GM23338 (cell line): Measurements from ENCODE around the gene TYW1. TPM values are rescaled to one million over a fixed set of nuclear protein-coding genes. Genes with fewer than 3 reads are reported as not detected.
"Not testable (repeated sequence)": the region's sequence is repeated elsewhere in the genome, so short reads cannot be mapped to it uniquely, and the experiment has no call there.

Experiments
- ATAC-seq: fragments of 200-7000 bp; cut with Tn5 transposase; 3 replicates; pipeline ENCODE4 v1.9.1; 2020
- DNase-seq: peaks from one replicate; pipeline ENCODE4 v3.0.0-alpha.2; 2015; ENCODE audit warnings: low spot score
- H2AFZ ChIP-seq: fragments of 200-600 bp; sonication (generic); 2 replicates; pipeline ENCODE4 v1.8.0; 2016; ENCODE audit warnings: antibody characterized with exemption, mild to moderate bottlenecking, moderate library complexity
- H3F3A ChIP-seq: fragments of 200-600 bp; sonication (generic); replicated peaks from 2 replicates; pipeline ENCODE4 v1.8.0; 2017; ENCODE audit warnings: antibody characterized with exemption, mixed run types, low read depth
- H3K27ac ChIP-seq: fragments of 200-600 bp; sonication (generic); 2 replicates; pipeline ENCODE4 v1.6.1; 2016; ENCODE audit warnings: low read depth
- H3K27me3 ChIP-seq: fragments of 200-600 bp; sonication (generic); 2 replicates; pipeline ENCODE4 v1.8.0; 2016; ENCODE audit warnings: mild to moderate bottlenecking, mixed run types, moderate library complexity; ENCODE audit not compliant: insufficient read depth
- H3K36me3 ChIP-seq: fragments of 200-600 bp; sonication (generic); 2 replicates; pipeline ENCODE4 v1.8.0; 2016; ENCODE audit warnings: mild to moderate bottlenecking; ENCODE audit not compliant: insufficient read depth
- H3K4me1 ChIP-seq: fragments of 200-600 bp; sonication (generic); 2 replicates; pipeline ENCODE4 v1.8.0; 2016; ENCODE audit warnings: mild to moderate bottlenecking, moderate library complexity; ENCODE audit not compliant: insufficient read depth
- H3K4me2 ChIP-seq: fragments of 200-600 bp; sonication (generic); 2 replicates; pipeline ENCODE4 v1.7.1; 2017; ENCODE audit warnings: mixed run types
- H3K4me3 ChIP-seq: fragments of 200-600 bp; sonication (generic); 2 replicates; pipeline ENCODE4 v1.6.1; 2016; ENCODE audit warnings: mixed run types
- H3K79me2 ChIP-seq: fragments of 200-600 bp; sonication (generic); replicated peaks from 2 replicates; pipeline ENCODE4 v1.8.0; 2017; ENCODE audit warnings: mild to moderate bottlenecking; ENCODE audit not compliant: insufficient read depth
- H3K9me2 ChIP-seq: fragments of 200-600 bp; sonication (generic); 2 replicates; pipeline ENCODE4 v1.8.0; 2017; ENCODE audit not compliant: insufficient read depth
- H4K20me1 ChIP-seq: fragments of 200-600 bp; sonication (generic); replicated peaks from 2 replicates; pipeline ENCODE4 v1.8.0; 2017; ENCODE audit warnings: mild to moderate bottlenecking; ENCODE audit not compliant: insufficient read depth
- H3K27ac Mint-ChIP-seq: 2 replicates; pipeline ENCODE4 v1.8.0; 2020; ENCODE audit warnings: inconsistent platforms, mild to moderate bottlenecking, moderate library complexity, mixed read lengths
- H3K27me3 Mint-ChIP-seq: 3 replicates; pipeline ENCODE4 v1.8.0; 2022; ENCODE audit warnings: low read depth, mild to moderate bottlenecking, moderate library complexity, mixed read lengths, inconsistent platforms; ENCODE audit not compliant: insufficient read depth, poor library complexity
- H3K36me3 Mint-ChIP-seq: 3 replicates; pipeline ENCODE4 v1.8.0; 2021; ENCODE audit warnings: low read depth, mild to moderate bottlenecking, inconsistent platforms, moderate library complexity, mixed read lengths
- H3K4me1 Mint-ChIP-seq: 3 replicates; pipeline ENCODE4 v1.8.0; 2020; ENCODE audit warnings: mild to moderate bottlenecking, inconsistent platforms, mixed read lengths
- H3K4me3 Mint-ChIP-seq: 3 replicates; pipeline ENCODE4 v1.8.0; 2021; ENCODE audit warnings: moderate library complexity, mild to moderate bottlenecking, inconsistent platforms, mixed read lengths
- H3K9me3 Mint-ChIP-seq: 3 replicates; pipeline ENCODE4 v1.8.0; 2020; ENCODE audit warnings: moderate library complexity, mild to moderate bottlenecking, inconsistent platforms, mixed read lengths
- CREB1 ChIP-seq: fragments of 250-450 bp; sonication (Bioruptor Pico); IDR thresholded peaks from 2 replicates; pipeline ENCODE4 v1.5.0; 2020; ENCODE audit warnings: low read depth, mild to moderate bottlenecking, moderate library complexity
- EZH2 ChIP-seq: fragments of 200-600 bp; sonication (generic); IDR thresholded peaks from one replicate; pipeline ENCODE4 v1.8.0; 2017; ENCODE audit warnings: antibody characterized with exemption, mild to moderate bottlenecking, low read depth; ENCODE audit not compliant: unreplicated experiment
- JUNB ChIP-seq: IDR thresholded peaks from one replicate; pipeline ENCODE4 v1.6.1; 2016; ENCODE audit warnings: antibody characterized with exemption; ENCODE audit not compliant: unreplicated experiment
- NANOG ChIP-seq: IDR thresholded peaks from 2 replicates; pipeline ENCODE4 v1.6.1; 2016; ENCODE audit warnings: antibody characterized with exemption, borderline replicate concordance
- STAT1 ChIP-seq: IDR thresholded peaks from one replicate; pipeline ENCODE4 v1.6.1; 2016; ENCODE audit warnings: antibody characterized with exemption; ENCODE audit not compliant: unreplicated experiment
- ZNF114 ChIP-seq: fragments of 250-450 bp; sonication (Bioruptor Pico); IDR thresholded peaks from 2 replicates; pipeline ENCODE4 v1.5.0; 2020; ENCODE audit warnings: mild to moderate bottlenecking, moderate library complexity
- ZNF331 ChIP-seq: fragments of 250-450 bp; sonication (Bioruptor Pico); IDR thresholded peaks from 2 replicates; pipeline ENCODE4 v1.5.0; 2020; ENCODE audit warnings: low read depth, mild to moderate bottlenecking, moderate library complexity
- polyA plus RNA-seq: library from polyadenylated mRNA; unstranded; fragments of >200 nt; fragmentation: Nextera tagmentation; extraction: Ambion mirVana; gene quantifications from 2 replicates; pipeline ENCODE4 v1.2.1, GENCODE V29; 2016
- total RNA-seq: library from RNA; depleted of rRNA; stranded (reverse); fragments of >200 nt; shearing (Covaris generic); gene quantifications from 2 replicates; pipeline ENCODE4 v1.2.3, GENCODE V29; 2014
- TF ChIP-seq, protein P1 (sequence below): IDR thresholded peaks from one replicate; pipeline ENCODE4 v1.6.1; 2018; ENCODE audit warnings: antibody characterized with exemption; ENCODE audit not compliant: unreplicated experiment
- TF ChIP-seq, protein P2 (sequence below): IDR thresholded peaks from 2 replicates; pipeline ENCODE4 v1.6.1; 2016; ENCODE audit warnings: antibody characterized with exemption
- TF ChIP-seq, protein P3 (sequence below), 2 experiments: fragments of 200-600 bp in 1 of 2; sonication (generic) in 1 of 2; conservative IDR thresholded peaks; 2 replicates each; pipeline versions ENCODE4 v1.5.1 to v1.6.1; 2016 to 2017; ENCODE audit warnings: antibody characterized with exemption in 2 of 2, low read depth in 2 of 2, mild to moderate bottlenecking in 2 of 2, moderate library complexity in 1 of 2

Gene TYW1
- total and polyA plus RNA-seq, 2 experiments from 2014 or later, result 15.2 to 18.1 TPM

DNA sequence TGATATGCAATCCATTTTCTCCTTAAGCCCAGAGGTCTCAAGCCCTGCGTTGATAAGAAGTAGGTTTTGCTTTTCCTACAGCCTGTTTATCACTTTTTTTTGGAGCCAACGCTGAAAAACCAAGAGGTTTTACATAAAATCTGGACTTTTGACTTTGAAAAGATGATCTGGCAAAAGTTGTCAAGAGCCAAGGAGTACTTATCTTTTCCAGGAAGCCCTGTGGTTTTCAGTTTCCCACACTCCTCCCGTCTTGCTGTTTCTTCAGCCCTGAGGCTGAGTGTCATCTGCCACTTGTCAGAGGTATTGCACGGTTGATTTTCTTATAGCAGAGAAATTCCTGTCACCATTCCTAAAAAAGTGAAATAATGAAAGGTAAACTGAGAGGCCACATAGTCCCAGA is 108.7 kb downstream of the TYW1 start (continued):
- TF ChIP-seq, protein P1, sequence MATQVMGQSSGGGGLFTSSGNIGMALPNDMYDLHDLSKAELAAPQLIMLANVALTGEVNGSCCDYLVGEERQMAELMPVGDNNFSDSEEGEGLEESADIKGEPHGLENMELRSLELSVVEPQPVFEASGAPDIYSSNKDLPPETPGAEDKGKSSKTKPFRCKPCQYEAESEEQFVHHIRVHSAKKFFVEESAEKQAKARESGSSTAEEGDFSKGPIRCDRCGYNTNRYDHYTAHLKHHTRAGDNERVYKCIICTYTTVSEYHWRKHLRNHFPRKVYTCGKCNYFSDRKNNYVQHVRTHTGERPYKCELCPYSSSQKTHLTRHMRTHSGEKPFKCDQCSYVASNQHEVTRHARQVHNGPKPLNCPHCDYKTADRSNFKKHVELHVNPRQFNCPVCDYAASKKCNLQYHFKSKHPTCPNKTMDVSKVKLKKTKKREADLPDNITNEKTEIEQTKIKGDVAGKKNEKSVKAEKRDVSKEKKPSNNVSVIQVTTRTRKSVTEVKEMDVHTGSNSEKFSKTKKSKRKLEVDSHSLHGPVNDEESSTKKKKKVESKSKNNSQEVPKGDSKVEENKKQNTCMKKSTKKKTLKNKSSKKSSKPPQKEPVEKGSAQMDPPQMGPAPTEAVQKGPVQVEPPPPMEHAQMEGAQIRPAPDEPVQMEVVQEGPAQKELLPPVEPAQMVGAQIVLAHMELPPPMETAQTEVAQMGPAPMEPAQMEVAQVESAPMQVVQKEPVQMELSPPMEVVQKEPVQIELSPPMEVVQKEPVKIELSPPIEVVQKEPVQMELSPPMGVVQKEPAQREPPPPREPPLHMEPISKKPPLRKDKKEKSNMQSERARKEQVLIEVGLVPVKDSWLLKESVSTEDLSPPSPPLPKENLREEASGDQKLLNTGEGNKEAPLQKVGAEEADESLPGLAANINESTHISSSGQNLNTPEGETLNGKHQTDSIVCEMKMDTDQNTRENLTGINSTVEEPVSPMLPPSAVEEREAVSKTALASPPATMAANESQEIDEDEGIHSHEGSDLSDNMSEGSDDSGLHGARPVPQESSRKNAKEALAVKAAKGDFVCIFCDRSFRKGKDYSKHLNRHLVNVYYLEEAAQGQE, result no peak
- no peak for TF ChIP-seq NANOG
- no peak for TF ChIP-seq CREB1 (CRISPR knock-in tag)
- TF ChIP-seq, protein P2, sequence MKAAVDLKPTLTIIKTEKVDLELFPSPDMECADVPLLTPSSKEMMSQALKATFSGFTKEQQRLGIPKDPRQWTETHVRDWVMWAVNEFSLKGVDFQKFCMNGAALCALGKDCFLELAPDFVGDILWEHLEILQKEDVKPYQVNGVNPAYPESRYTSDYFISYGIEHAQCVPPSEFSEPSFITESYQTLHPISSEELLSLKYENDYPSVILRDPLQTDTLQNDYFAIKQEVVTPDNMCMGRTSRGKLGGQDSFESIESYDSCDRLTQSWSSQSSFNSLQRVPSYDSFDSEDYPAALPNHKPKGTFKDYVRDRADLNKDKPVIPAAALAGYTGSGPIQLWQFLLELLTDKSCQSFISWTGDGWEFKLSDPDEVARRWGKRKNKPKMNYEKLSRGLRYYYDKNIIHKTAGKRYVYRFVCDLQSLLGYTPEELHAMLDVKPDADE, result no peak
- TF ChIP-seq ZNF114 (CRISPR knock-in tag), result no peak
- no peak for TF ChIP-seq JUNB
- no peak for TF ChIP-seq EZH2
- TF ChIP-seq STAT1, result no peak
- no peak for TF ChIP-seq ZNF331 (CRISPR knock-in tag)
- TF ChIP-seq, protein P3, sequence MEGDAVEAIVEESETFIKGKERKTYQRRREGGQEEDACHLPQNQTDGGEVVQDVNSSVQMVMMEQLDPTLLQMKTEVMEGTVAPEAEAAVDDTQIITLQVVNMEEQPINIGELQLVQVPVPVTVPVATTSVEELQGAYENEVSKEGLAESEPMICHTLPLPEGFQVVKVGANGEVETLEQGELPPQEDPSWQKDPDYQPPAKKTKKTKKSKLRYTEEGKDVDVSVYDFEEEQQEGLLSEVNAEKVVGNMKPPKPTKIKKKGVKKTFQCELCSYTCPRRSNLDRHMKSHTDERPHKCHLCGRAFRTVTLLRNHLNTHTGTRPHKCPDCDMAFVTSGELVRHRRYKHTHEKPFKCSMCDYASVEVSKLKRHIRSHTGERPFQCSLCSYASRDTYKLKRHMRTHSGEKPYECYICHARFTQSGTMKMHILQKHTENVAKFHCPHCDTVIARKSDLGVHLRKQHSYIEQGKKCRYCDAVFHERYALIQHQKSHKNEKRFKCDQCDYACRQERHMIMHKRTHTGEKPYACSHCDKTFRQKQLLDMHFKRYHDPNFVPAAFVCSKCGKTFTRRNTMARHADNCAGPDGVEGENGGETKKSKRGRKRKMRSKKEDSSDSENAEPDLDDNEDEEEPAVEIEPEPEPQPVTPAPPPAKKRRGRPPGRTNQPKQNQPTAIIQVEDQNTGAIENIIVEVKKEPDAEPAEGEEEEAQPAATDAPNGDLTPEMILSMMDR (conservative IDR thresholded peaks at IDR 0.05; ENCODE audit: low read depth in 2 of 2), result no peak

DNA sequence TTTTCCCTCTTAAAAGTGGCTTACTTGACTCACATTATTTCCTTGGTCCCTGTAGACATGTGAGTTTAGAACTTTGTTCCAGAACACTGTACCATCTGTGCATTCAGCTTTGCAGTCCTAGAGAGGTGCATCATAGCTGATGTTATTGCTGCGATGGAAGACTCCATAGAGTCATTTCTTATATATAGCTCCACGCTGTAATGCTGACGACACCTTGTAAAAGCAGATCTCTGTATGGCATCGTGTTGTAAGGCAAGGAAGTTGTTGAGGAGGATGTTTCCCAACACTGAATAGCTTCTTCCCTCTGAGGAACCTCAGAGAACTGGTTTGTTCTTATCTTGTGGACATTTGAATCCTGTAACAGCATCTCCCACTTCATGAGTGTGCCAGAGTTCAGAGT is 109.6 kb downstream of the TYW1 start:
- H3K36me3 ChIP-seq, H3K4me1 Mint-ChIP-seq, H3K79me2 ChIP-seq, H3K27ac ChIP-seq, H3K27ac Mint-ChIP-seq, DNase-seq, H3K27me3 Mint-ChIP-seq, H3F3A ChIP-seq, H3K4me3 Mint-ChIP-seq, H3K4me3 ChIP-seq, H3K4me1 ChIP-seq, H3K4me2 ChIP-seq, H4K20me1 ChIP-seq, ATAC-seq, H3K27me3 ChIP-seq, H3K9me3 Mint-ChIP-seq, H2AFZ ChIP-seq, H3K9me2 ChIP-seq: not testable (repeated sequence)
- H3K36me3 Mint-ChIP-seq, result peaks cover 13% of the 10 kb centered on the region

DNA sequence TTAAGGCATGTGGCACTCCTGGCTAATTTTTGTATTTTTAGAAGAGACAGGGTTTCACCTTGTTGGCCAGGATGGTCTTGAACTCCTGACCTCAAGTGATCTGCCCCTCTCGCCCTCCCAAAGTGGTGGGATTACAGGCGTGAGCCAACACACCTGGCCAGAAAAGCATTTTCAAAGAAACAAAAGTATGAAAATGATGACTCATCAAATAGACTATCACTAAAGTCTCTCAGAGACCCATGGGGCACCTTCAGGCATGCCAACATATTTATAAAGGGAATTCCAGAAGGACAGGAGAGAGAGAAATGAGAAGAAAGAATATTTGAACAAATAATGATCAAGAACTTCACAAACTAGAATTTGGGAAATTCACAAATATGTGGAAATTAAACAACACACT is 114.7 kb downstream of the TYW1 start:
- H3K4me1 ChIP-seq, H3K27ac ChIP-seq, DNase-seq, ATAC-seq, H3K4me3 Mint-ChIP-seq, H3K79me2 ChIP-seq, H3K36me3 ChIP-seq, H3K9me3 Mint-ChIP-seq, H3K27me3 ChIP-seq, H3K9me2 ChIP-seq, H3K4me3 ChIP-seq, H3K27ac Mint-ChIP-seq, H2AFZ ChIP-seq, H3F3A ChIP-seq, H3K4me2 ChIP-seq, H3K4me1 Mint-ChIP-seq, H4K20me1 ChIP-seq, H3K27me3 Mint-ChIP-seq, H3K36me3 Mint-ChIP-seq: not testable (repeated sequence)

DNA sequence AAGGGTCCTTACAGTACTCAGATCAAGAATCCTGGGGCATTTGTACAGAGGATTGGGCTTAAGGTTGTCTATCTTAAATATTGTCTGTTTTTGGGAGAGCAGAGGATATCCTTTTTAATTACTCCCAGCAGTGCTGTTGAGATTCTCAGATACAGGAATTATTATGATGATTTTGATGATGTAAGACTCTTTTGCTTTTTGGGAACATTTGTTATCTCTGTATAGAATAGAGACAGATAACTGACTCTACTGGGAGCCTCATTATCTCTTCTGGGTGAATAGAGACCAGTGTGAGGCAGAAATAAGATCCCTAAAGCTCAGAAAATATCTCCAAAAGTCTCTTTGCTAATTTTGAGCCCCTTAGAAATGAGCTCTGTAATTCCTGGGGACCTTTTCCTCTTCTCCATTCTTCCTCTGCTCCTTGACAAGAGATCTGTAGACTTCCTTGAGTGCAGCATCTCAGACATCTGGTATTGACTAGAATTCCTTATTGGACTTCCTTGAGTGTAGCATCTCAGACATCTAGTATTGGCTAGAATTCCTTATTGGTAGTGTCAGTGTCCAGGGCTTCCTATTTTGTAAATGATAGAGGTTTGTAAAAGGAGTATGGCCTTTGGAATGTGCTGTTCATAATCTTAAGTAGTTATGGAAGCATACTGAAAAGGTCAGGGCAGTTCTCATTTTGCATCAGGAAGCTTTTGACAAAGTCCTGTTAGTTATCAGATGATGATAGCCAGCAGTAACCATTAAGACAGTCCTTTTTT is 118.0 kb downstream of the TYW1 start:
- H4K20me1 ChIP-seq, H3K9me2 ChIP-seq, H3K4me3 Mint-ChIP-seq, H3K27ac Mint-ChIP-seq, H3F3A ChIP-seq, H2AFZ ChIP-seq, ATAC-seq, H3K4me3 ChIP-seq, H3K4me2 ChIP-seq, H3K27ac ChIP-seq, H3K36me3 Mint-ChIP-seq, H3K27me3 Mint-ChIP-seq, H3K4me1 Mint-ChIP-seq, H3K79me2 ChIP-seq, DNase-seq, H3K27me3 ChIP-seq, H3K9me3 Mint-ChIP-seq, H3K36me3 ChIP-seq, H3K4me1 ChIP-seq: not testable (repeated sequence)
